Naive thymus-derived CD4-positive, alpha-beta T cell (primary cell): Measurements from ENCODE around the gene COX6B2. TPM values are rescaled to one million over a fixed set of nuclear protein-coding genes. Genes with fewer than 3 reads are reported as not detected.

Experiments
- ATAC-seq: fragments of 150-1000 bp; cut with Tn5 transposase; 2 replicates; pipeline ENCODE4 v1.10.0; 2021; ENCODE audit warnings: mild to moderate bottlenecking, moderate library complexity
- CTCF ChIA-PET: fragments of 350-600 bp; sonication (Branson Sonifier 250); formaldehyde crosslinking; loops from one replicate; lab custom pipeline; 2021; ENCODE audit warnings: antibody characterized with exemption; lab: Charles Lee
- POLR2A ChIA-PET: fragments of 350-600 bp; sonication (Branson Sonifier 250); formaldehyde crosslinking; loops from one replicate; lab custom pipeline; 2021; ENCODE audit warnings: antibody characterized with exemption, inconsistent platforms; lab: Charles Lee
- DNase-seq, 9 donors: peaks; one replicate each; pipeline versions ENCODE4 v3.0.0 to v3.0.0-alpha.2; 2020 to 2022; ENCODE audit warnings: mixed read lengths in 1 of 9
- H3K27ac ChIP-seq: one replicate; pipeline ENCODE4 v1.7.0; 2013; ENCODE audit warnings: mild to moderate bottlenecking, low read depth, low read length, moderate library complexity
- H3K27me3 ChIP-seq, 2 donors: one replicate each; pipeline ENCODE4 v1.7.0; 2013; ENCODE audit warnings: low read length in 2 of 2, mild to moderate bottlenecking in 2 of 2, moderate library complexity in 2 of 2; ENCODE audit not compliant: control insufficient read depth in 2 of 2, insufficient read depth in 2 of 2
- H3K36me3 ChIP-seq, 3 experiments: 1 replicate in 2 of 3; 2 replicates in 1 of 3; pipeline ENCODE4 v1.7.0; 2013; ENCODE audit warnings: low read length in 3 of 3, mild to moderate bottlenecking in 3 of 3, moderate library complexity in 1 of 3; ENCODE audit not compliant: insufficient read depth in 3 of 3, control insufficient read depth in 2 of 3
- H3K4me1 ChIP-seq, 2 donors: one replicate each; pipeline ENCODE4 v1.7.0; 2013; ENCODE audit warnings: low read length in 2 of 2, mild to moderate bottlenecking in 2 of 2, moderate library complexity in 1 of 2; ENCODE audit not compliant: control insufficient read depth in 2 of 2, insufficient read depth in 2 of 2
- H3K4me3 ChIP-seq: 2 replicates; pipeline ENCODE4 v1.7.0; 2013; ENCODE audit warnings: mild to moderate bottlenecking, low read length
- H3K9me3 ChIP-seq, 3 experiments: 1 replicate in 2 of 3; 2 replicates in 1 of 3; pipeline ENCODE4 v1.7.0; 2013; ENCODE audit warnings: low read length in 3 of 3; ENCODE audit not compliant: control insufficient read depth in 2 of 3
- H3K27ac Mint-ChIP-seq, 9 donors: one replicate each; pipeline ENCODE4 v1.8.0; 2020 to 2022; ENCODE audit warnings: mixed read lengths in 9 of 9, mild to moderate bottlenecking in 8 of 9, moderate library complexity in 5 of 9, inconsistent platforms in 2 of 9
- H3K27me3 Mint-ChIP-seq, 5 donors: one replicate each; pipeline ENCODE4 v1.8.0; 2021 to 2022; ENCODE audit warnings: mixed read lengths in 5 of 5, mild to moderate bottlenecking in 1 of 5
- H3K36me3 Mint-ChIP-seq, 5 donors: one replicate each; pipeline ENCODE4 v1.8.0; 2020 to 2022; ENCODE audit warnings: mixed read lengths in 5 of 5, mild to moderate bottlenecking in 3 of 5, inconsistent platforms in 1 of 5
- H3K4me1 Mint-ChIP-seq, 7 donors: one replicate each; pipeline ENCODE4 v1.8.0; 2020 to 2022; ENCODE audit warnings: mixed read lengths in 7 of 7, mild to moderate bottlenecking in 3 of 7, inconsistent platforms in 1 of 7
- H3K4me3 Mint-ChIP-seq, 10 donors: one replicate each; pipeline ENCODE4 v1.8.0; 2020 to 2022; ENCODE audit warnings: mild to moderate bottlenecking in 10 of 10, mixed read lengths in 10 of 10, moderate library complexity in 6 of 10, inconsistent platforms in 2 of 10
- H3K9me3 Mint-ChIP-seq, 11 donors: one replicate each; pipeline ENCODE4 v1.8.0; 2020 to 2022; ENCODE audit warnings: mixed read lengths in 11 of 11, mild to moderate bottlenecking in 4 of 11, inconsistent platforms in 1 of 11, moderate library complexity in 1 of 11
- intact Hi-C, 2 donors: fragments of 100-400 bp; cut with micrococcal nuclease; formaldehyde crosslinking; loops; one replicate each; pipeline ENCODE4 v1.15.1; 2023
- polyA plus RNA-seq, 2 donors: library from polyadenylated mRNA; unstranded; fragments of 300-500 nt; fragmentation: Illumina TruSeq; gene quantifications; one replicate each; pipeline ENCODE4 v1.2.3, GENCODE V29; 2021
- total RNA-seq, 6 experiments: library from RNA in 5 of 6; stranded (reverse) in 5 of 6; gene quantifications; 1 replicate in 5 of 6; 2 replicates in 1 of 6; pipeline ENCODE4 v1.2.3 and lab custom pipeline; 2021 to 2026

COX6B2 gene
- total and polyA plus RNA-seq, 7 experiments from 2014 or later = 0.37 to 0.49 TPM; not detected in 5

GRCh38 chr19:55392820-55393761, 38.6 kb upstream of the COX6B2 start:
- Mint-ChIP-seq H3K27me3 (no peaks in the 10 kb centered on the region), H3K4me3 (no peak overlapping the region), H3K27ac (peak overlapping the region in 5 of 9 donors; percentile 18 to 71 (median 61)), H3K4me1 (peaks cover 19 to 40% (median 27%) of the 10 kb centered on the region in 7 donors), H3K36me3 (peaks cover 0 to 19% (median 5%) of the 10 kb centered on the region in 5 donors), H3K9me3 (no peaks in the 10 kb centered on the region)
- DNase-seq (no peak), ATAC-seq (no peak)
- CTCF ChIA-PET = interaction anchor here (0.7 kb wide), 1 partner anchor 17 kb away, joined by 5 read pairs; no protein-coding TSS in a partner anchor
- POLR2A ChIA-PET = interaction anchor here (0.7 to 7.3 kb wide), 4 partner anchors 9 to 56 kb away, joined by 3 to 82 read pairs (median 3); partner anchors contain the start of genes TMEM238 and UBE2S
- H3K27me3 ChIP-seq = no peaks in the 10 kb centered on the region
- H3K36me3 ChIP-seq = peaks cover 0 to 44% (median 4%) of the 10 kb centered on the region in 3 experiments
- H3K4me3 ChIP-seq = no peak overlapping the region
- intact Hi-C loops = no loop called here
- peaks cover 8 to 15% of the 10 kb centered on the region in 2 donors for H3K4me1 ChIP-seq
- H3K9me3 ChIP-seq = no peaks in the 10 kb centered on the region
- H3K27ac ChIP-seq = no peak overlapping the region

- peak overlapping the region in 5 of 9 donors; percentile 0 to 51 (median 25) for H3K27ac Mint-ChIP-seq
- DNase-seq (no peak), ATAC-seq (no peak)
- Histone ChIP-seq H3K9me3 (no peaks in the 10 kb centered on the region), H3K4me1 (peaks cover 19 to 25% of the 10 kb centered on the region in 2 donors), H3K27me3 (no peaks in the 10 kb centered on the region), H3K36me3 (peaks cover 0 to 55% (median 9%) of the 10 kb centered on the region in 3 experiments), H3K27ac (no peak overlapping the region), H3K4me3 (no peak overlapping the region)
- H3K4me3 Mint-ChIP-seq = no peak overlapping the region
- intact Hi-C loops = no loop called here
- H3K4me1 Mint-ChIP-seq = peaks cover 20 to 51% (median 37%) of the 10 kb centered on the region in 7 donors
- peaks cover 0 to 29% (median 6%) of the 10 kb centered on the region in 5 donors for H3K36me3 Mint-ChIP-seq
- no peaks in the 10 kb centered on the region for H3K9me3 Mint-ChIP-seq
- CTCF ChIA-PET = no interaction called here
- H3K27me3 Mint-ChIP-seq = no peaks in the 10 kb centered on the region
- POLR2A ChIA-PET = interaction anchor here (7.3 kb wide), 1 partner anchor 14 kb away, joined by 82 read pairs; the partner anchor contains the start of gene UBE2S
Measured at GRCh38 chr19:55391702-55392615, 37.4 kb upstream of the COX6B2 start.

GRCh38 chr19:55391191-55391670, 36.7 kb upstream of the COX6B2 start:
- Mint-ChIP-seq H3K27ac (peak overlapping the region in 3 of 9 donors; percentile 38 to 51 (median 49)), H3K4me1 (peaks cover 27 to 57% (median 44%) of the 10 kb centered on the region in 7 donors), H3K36me3 (peaks cover 0 to 36% (median 13%) of the 10 kb centered on the region in 5 donors), H3K9me3 (no peaks in the 10 kb centered on the region), H3K4me3 (no peak overlapping the region), H3K27me3 (no peaks in the 10 kb centered on the region)
- Histone ChIP-seq H3K27me3 (no peaks in the 10 kb centered on the region), H3K36me3 (peaks cover 0 to 60% (median 11%) of the 10 kb centered on the region in 3 experiments), H3K4me3 (no peak overlapping the region), H3K4me1 (peaks cover 25 to 30% of the 10 kb centered on the region in 2 donors), H3K9me3 (no peaks in the 10 kb centered on the region), H3K27ac (no peak overlapping the region)
- POLR2A ChIA-PET = interaction anchor here (7.3 kb wide), 1 partner anchor 14 kb away, joined by 82 read pairs; the partner anchor contains the start of gene UBE2S
- CTCF ChIA-PET = interaction anchor here (0.6 kb wide), 1 partner anchor 228 kb away, joined by 4 read pairs; no protein-coding TSS in a partner anchor
- ATAC-seq = no peak
- DNase-seq = no peak
- intact Hi-C loops = no loop called here

- DNase-seq (no peak), ATAC-seq (no peak)
- ChIA-PET POLR2A (interaction anchor here (0.9 to 7.3 kb wide), 2 partner anchors 15 to 65 kb away, joined by 3 to 82 read pairs; partner anchors contain the start of gene UBE2S), CTCF (interaction anchor here (0.6 to 1.0 kb wide), 2 partner anchors 11 to 37 kb away, joined by 3 read pairs; no protein-coding TSS in a partner anchor)
- peaks cover 4 to 40% (median 19%) of the 10 kb centered on the region in 5 donors for H3K36me3 Mint-ChIP-seq
- intact Hi-C loops = no loop called here
- peaks cover 0 to 3% (median 0%) of the 10 kb centered on the region in 5 donors for H3K27me3 Mint-ChIP-seq
- Histone ChIP-seq H3K4me1 (peaks cover 25 to 30% of the 10 kb centered on the region in 2 donors), H3K27ac (peak overlapping the region; percentile 15), H3K4me3 (no peak overlapping the region), H3K27me3 (no peaks in the 10 kb centered on the region), H3K9me3 (no peaks in the 10 kb centered on the region), H3K36me3 (peaks cover 0 to 65% (median 11%) of the 10 kb centered on the region in 3 experiments)
- peaks cover 0 to 7% (median 0%) of the 10 kb centered on the region in 11 donors for H3K9me3 Mint-ChIP-seq
- peak overlapping the region in 6 of 9 donors; percentile 3 to 77 (median 58) for H3K27ac Mint-ChIP-seq
- H3K4me1 Mint-ChIP-seq = peaks cover 32 to 62% (median 47%) of the 10 kb centered on the region in 7 donors
- peak overlapping the region in 4 of 10 donors; percentile 6 to 100 (median 54) for H3K4me3 Mint-ChIP-seq
Measured at GRCh38 chr19:55390461-55390880, 36.0 kb upstream of the COX6B2 start.

- peak overlapping the region in 9 of 10 donors; percentile 28 to 100 (median 45) for H3K4me3 Mint-ChIP-seq
- no peaks in the 10 kb centered on the region for H3K27me3 ChIP-seq
- H3K27ac ChIP-seq = peak overlapping the region; percentile 91
- peaks cover 0 to 8% (median 0%) of the 10 kb centered on the region in 11 donors for H3K9me3 Mint-ChIP-seq
- ATAC-seq = no peak
- peaks cover 32 to 68% (median 54%) of the 10 kb centered on the region in 7 donors for H3K4me1 Mint-ChIP-seq
- ChIA-PET POLR2A (interaction anchor here (0.9 to 7.3 kb wide), 3 partner anchors 16 to 66 kb away, joined by 3 to 82 read pairs (median 5); partner anchors contain the start of gene UBE2S), CTCF (interaction anchor here (0.6 to 1.0 kb wide), 3 partner anchors 11 to 43 kb away, joined by 3 read pairs; no protein-coding TSS in a partner anchor)
- H3K36me3 Mint-ChIP-seq = peaks cover 4 to 40% (median 19%) of the 10 kb centered on the region in 5 donors
- DNase-seq = no peak
- H3K27me3 Mint-ChIP-seq = peaks cover 0 to 3% (median 0%) of the 10 kb centered on the region in 5 donors
- peaks cover 30 to 35% of the 10 kb centered on the region in 2 donors for H3K4me1 ChIP-seq
- intact Hi-C loops = loop anchor here (5.0 to 10.0 kb wide), 5 partner anchors 37 to 1522 kb away; partner anchors contain the start of genes COX6B2 (in 1 of the 2), MYADM (in 1 of the 2), TSEN34 (in 1 of the 2) and ZNF579 (in 1 of the 2)
- H3K4me3 ChIP-seq = no peak overlapping the region
- no peaks in the 10 kb centered on the region for H3K9me3 ChIP-seq
- H3K36me3 ChIP-seq = peaks cover 0 to 65% (median 11%) of the 10 kb centered on the region in 3 experiments
- H3K27ac Mint-ChIP-seq = peak overlapping the region in 7 of 9 donors; percentile 39 to 87 (median 56)
Measured at GRCh38 chr19:55389386-55390317, 35.1 kb upstream of the COX6B2 start.
